ENCODE data around the gene KCNH2. TPM values are rescaled to one million over a fixed set of nuclear protein-coding genes. Genes with fewer than 3 reads are reported as not detected.

The KCNH2 gene
- total RNA-seq, 1 experiment from 2014 or later, result 0.84 TPM

DNA sequence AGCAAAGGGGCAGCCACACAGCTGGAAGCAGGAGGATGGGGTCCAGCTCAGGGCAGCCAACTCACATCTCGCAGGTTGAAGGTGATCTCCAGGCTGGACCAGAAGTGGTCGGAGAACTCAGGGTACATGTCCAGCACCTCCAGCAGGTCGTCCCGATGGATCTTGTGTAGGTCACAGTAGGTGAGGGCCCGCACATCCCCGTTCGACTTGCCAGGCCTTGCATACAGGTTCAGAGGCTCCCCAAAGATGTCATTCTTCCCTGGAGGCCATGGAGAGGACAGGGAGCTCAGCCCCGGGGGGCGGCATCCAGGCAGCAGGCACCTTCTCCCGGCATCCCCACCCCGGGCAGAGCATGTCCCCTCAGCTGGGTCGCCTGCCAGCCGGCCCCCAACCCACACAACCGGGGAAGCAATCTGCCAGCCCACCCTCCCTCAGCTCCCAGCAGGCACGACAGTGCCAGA lies 29.3 kb downstream of the KCNH2 start:
- POLR2A ChIA-PET (ENCODE audit: unreplicated experiment), result no interaction called here
- Histone ChIP-seq H3K4me1 (ENCODE audit: insufficient read depth, low read length) (no peaks in the 10 kb centered on the region), H2AFZ (ENCODE audit: low read length) (no peak overlapping the region), H3K4me3 (ENCODE audit: low read length) (no peak overlapping the region), H3K9me2 (replicated peaks; ENCODE audit: low read length) (no peaks in the 10 kb centered on the region), H3K27me3 (ENCODE audit: low read length) (no peaks in the 10 kb centered on the region), H3K79me2 (ENCODE audit: low read length) (no peaks in the 10 kb centered on the region), H3K9me3 (ENCODE audit: low read length) (no peaks in the 10 kb centered on the region), H3K4me2 (ENCODE audit: low read length) (no peak overlapping the region), H4K20me1 (ENCODE audit: low read length) (no peaks in the 10 kb centered on the region), H3K9ac (ENCODE audit: low read length) (no peak overlapping the region), H3F3A (ENCODE audit: low read length, unreplicated experiment) (no peaks in the 10 kb centered on the region), H3K36me3 (ENCODE audit: low read depth, low read length) (no peaks in the 10 kb centered on the region), H3K27ac (ENCODE audit: low read length) (no peak overlapping the region)
- ATAC-seq (no peak), DNase-seq (no peak)
- intact Hi-C loops (cut with micrococcal nuclease), result no loop called here
- CTCF ChIA-PET, result no interaction called here
- BruUV-seq (replicated peaks), result no TSS peak
- no peak for TF ChIP-seq EZH2 (IDR thresholded peaks at IDR 0.05; ENCODE audit: low read length, unreplicated experiment)

DNA sequence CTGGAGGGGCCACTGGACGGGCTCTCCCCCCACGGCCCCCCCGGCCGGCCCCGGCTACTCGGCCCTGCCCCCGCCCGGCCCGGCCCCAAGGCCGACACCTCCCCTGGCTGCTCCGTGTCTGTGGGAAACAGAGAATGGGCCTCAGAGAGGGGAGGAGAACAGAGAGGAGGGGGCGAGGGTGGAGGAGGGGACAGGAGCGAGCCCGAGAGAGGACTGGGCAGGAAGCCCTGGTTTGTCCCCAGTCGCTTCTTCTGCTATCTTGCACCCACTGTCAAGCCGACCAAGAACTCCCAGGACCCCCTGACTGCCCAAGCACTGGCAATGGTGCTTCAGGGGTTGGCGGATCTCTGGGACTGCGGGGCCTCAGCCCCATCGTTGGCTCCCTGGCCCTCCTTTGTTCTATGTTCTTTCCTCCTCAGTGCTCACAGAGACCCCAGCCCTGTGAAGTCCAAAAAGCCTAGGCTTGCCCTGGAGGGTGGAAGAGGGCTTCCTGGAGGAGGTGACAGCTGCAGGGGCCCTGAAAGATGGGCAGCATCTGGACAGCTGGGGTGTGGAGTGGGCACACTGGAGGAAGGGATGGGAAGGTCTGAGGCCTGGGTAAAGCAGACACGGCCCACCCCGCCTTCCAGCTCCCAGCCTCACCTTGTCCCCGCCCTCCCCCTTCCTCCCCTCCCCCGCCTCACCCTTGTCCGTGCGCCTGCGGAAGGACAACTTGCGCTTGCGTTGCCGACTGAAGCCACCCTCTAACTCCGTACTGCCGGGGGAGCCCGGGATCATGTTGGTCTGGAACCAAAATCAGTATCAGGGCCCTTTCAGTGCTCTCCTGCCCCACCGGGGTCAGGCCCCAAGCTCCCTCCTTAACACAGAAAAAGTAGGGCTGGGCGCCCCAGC lies 30.1 kb downstream of the KCNH2 start:
- no peak for TF ChIP-seq EZH2phosphoT487 (IDR thresholded peaks at IDR 0.05; ENCODE audit: borderline replicate concordance, low read length)
- TF ChIP-seq, protein P1, sequence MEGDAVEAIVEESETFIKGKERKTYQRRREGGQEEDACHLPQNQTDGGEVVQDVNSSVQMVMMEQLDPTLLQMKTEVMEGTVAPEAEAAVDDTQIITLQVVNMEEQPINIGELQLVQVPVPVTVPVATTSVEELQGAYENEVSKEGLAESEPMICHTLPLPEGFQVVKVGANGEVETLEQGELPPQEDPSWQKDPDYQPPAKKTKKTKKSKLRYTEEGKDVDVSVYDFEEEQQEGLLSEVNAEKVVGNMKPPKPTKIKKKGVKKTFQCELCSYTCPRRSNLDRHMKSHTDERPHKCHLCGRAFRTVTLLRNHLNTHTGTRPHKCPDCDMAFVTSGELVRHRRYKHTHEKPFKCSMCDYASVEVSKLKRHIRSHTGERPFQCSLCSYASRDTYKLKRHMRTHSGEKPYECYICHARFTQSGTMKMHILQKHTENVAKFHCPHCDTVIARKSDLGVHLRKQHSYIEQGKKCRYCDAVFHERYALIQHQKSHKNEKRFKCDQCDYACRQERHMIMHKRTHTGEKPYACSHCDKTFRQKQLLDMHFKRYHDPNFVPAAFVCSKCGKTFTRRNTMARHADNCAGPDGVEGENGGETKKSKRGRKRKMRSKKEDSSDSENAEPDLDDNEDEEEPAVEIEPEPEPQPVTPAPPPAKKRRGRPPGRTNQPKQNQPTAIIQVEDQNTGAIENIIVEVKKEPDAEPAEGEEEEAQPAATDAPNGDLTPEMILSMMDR (conservative IDR thresholded peaks at IDR 0.05; ENCODE audit: low read depth, low read length), result no peak
- no peak for TF ChIP-seq EZH2 (IDR thresholded peaks at IDR 0.05; ENCODE audit: low read length, unreplicated experiment)
- H3K27ac ChIP-seq (ENCODE audit: low read length), result no peak overlapping the region
- no peak for DNase-seq
- H3K4me3 ChIP-seq (ENCODE audit: low read length), result no peak overlapping the region
- H3K36me3 ChIP-seq (ENCODE audit: low read depth, low read length), result no peaks in the 10 kb centered on the region
- H3K27me3 ChIP-seq (ENCODE audit: low read length), result no peaks in the 10 kb centered on the region
- no TSS peak for BruUV-seq (replicated peaks)
- CTCF ChIA-PET, result interaction anchor here (0.6 kb wide), 1 partner anchor 47 kb away, joined by 4 read pairs; no protein-coding TSS in a partner anchor
- no peaks in the 10 kb centered on the region for H3K9me2 ChIP-seq (replicated peaks; ENCODE audit: low read length)
- POLR2A ChIA-PET (ENCODE audit: unreplicated experiment), result no interaction called here
- no peaks in the 10 kb centered on the region for H3K9me3 ChIP-seq (ENCODE audit: low read length)
- ATAC-seq, result no peak
- no peak overlapping the region for H2AFZ ChIP-seq (ENCODE audit: low read length)
- H4K20me1 ChIP-seq (ENCODE audit: low read length), result no peaks in the 10 kb centered on the region
- no peak overlapping the region for H3K4me2 ChIP-seq (ENCODE audit: low read length)
- H3F3A ChIP-seq (ENCODE audit: low read length, unreplicated experiment), result no peaks in the 10 kb centered on the region
- no peaks in the 10 kb centered on the region for H3K79me2 ChIP-seq (ENCODE audit: low read length)
- H3K4me1 ChIP-seq (ENCODE audit: insufficient read depth, low read length), result no peaks in the 10 kb centered on the region
- no peak overlapping the region for H3K9ac ChIP-seq (ENCODE audit: low read length)
- intact Hi-C loops (cut with micrococcal nuclease), result no loop called here

DNA sequence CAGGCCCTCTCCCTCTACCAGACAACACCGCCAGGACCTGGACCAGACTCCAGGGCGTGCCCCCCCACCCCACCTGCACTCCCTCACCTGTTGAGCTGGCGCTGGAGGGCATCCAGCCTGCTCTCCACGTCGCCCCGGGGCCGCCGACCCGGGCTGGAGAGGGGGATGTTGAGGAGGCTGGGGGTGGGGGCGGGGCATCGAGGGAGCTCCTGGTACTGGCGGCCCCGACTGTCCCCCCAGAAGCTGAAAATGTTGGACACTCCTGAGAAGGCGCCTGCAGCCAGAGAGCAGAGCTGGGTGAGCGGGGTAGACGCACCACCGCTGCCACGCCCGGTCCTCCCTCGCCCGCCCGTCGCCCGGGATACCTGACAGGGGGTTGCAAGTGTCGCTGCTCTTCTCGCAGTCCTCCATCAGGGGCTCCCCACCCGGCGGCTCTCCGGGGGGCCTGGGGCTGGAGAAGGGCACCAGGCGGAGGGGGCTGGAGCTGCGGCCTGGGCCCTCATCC lies 30.8 kb downstream of the KCNH2 start:
- H3F3A ChIP-seq (ENCODE audit: low read length, unreplicated experiment), result no peaks in the 10 kb centered on the region
- H3K4me3 ChIP-seq (ENCODE audit: low read length), result no peak overlapping the region
- no peaks in the 10 kb centered on the region for H3K79me2 ChIP-seq (ENCODE audit: low read length)
- BruUV-seq (replicated peaks), result no TSS peak
- H3K36me3 ChIP-seq (ENCODE audit: low read depth, low read length), result no peaks in the 10 kb centered on the region
- no peak for TF ChIP-seq EZH2 (IDR thresholded peaks at IDR 0.05; ENCODE audit: low read length, unreplicated experiment)
- no peak for TF ChIP-seq EZH2phosphoT487 (IDR thresholded peaks at IDR 0.05; ENCODE audit: borderline replicate concordance, low read length)
- TF ChIP-seq, protein P1 (conservative IDR thresholded peaks at IDR 0.05; ENCODE audit: low read depth, low read length), result no peak
- no peak overlapping the region for H2AFZ ChIP-seq (ENCODE audit: low read length)
- CTCF ChIA-PET, result interaction anchor here (0.6 kb wide), 1 partner anchor 46 kb away, joined by 4 read pairs; no protein-coding TSS in a partner anchor
- ATAC-seq (no peak), DNase-seq (no peak)
- H3K4me2 ChIP-seq (ENCODE audit: low read length), result no peak overlapping the region
- no peak overlapping the region for H3K27ac ChIP-seq (ENCODE audit: low read length)
- H4K20me1 ChIP-seq (ENCODE audit: low read length), result no peaks in the 10 kb centered on the region
- no peaks in the 10 kb centered on the region for H3K27me3 ChIP-seq (ENCODE audit: low read length)
- no peak overlapping the region for H3K9ac ChIP-seq (ENCODE audit: low read length)
- intact Hi-C loops (cut with micrococcal nuclease), result no loop called here
- no peaks in the 10 kb centered on the region for H3K9me2 ChIP-seq (replicated peaks; ENCODE audit: low read length)
- H3K4me1 ChIP-seq (ENCODE audit: insufficient read depth, low read length), result no peaks in the 10 kb centered on the region
- POLR2A ChIA-PET (ENCODE audit: unreplicated experiment), result no interaction called here
- no peaks in the 10 kb centered on the region for H3K9me3 ChIP-seq (ENCODE audit: low read length)
